Gastroesophageal sphincter (tissue), 4 donors: ENCODE results near the gene BST2. TPM values are rescaled to one million over a fixed set of nuclear protein-coding genes. Genes with fewer than 3 reads are reported as not detected.

ENCODE experiments used
- ATAC-seq: fragments of 150-250 bp; one replicate; pipeline ENCODE4 v1.9.1; 2016; ENCODE audit warnings: mild to moderate bottlenecking, moderate library complexity
- H3K27ac ChIP-seq, 4 donors: fragments of 200-600 bp; sonication (generic) in 3 of 4; 1 replicate in 3 of 4; 2 replicates in 1 of 4; pipeline ENCODE4 v1.5.1; 2016 to 2019
- H3K27me3 ChIP-seq: fragments of 200-600 bp; sonication (generic); one replicate; pipeline ENCODE4 v1.5.1; 2019
- H3K36me3 ChIP-seq, 2 donors: fragments of 200-600 bp; sonication (generic); one replicate each; pipeline ENCODE4 v1.5.1; 2019; ENCODE audit warnings: control low read depth in 1 of 2
- H3K4me1 ChIP-seq, 3 donors: fragments of 200-600 bp; sonication (generic); 1 replicate in 2 of 3; 2 replicates in 1 of 3; pipeline ENCODE4 v1.5.1; 2016 to 2019; ENCODE audit warnings: control low read depth in 2 of 3
- H3K4me3 ChIP-seq, 2 donors: fragments of 200-600 bp; sonication (generic); one replicate each; pipeline ENCODE4 v1.5.1; 2019; ENCODE audit warnings: mild to moderate bottlenecking in 1 of 2, moderate library complexity in 1 of 2
- H3K9me3 ChIP-seq, 3 donors: fragments of 200-600 bp; sonication (generic); one replicate each; pipeline ENCODE4 v1.5.1; 2017 to 2019; ENCODE audit warnings: control low read depth in 2 of 3
- CTCF ChIP-seq, 4 experiments: fragments of 200-600 bp in 2 of 4; fragments of 450-650 bp in 2 of 4; sonication (generic) in 1 of 4; IDR thresholded peaks; one replicate each; pipeline ENCODE4 v1.5.1; 2017 to 2019; ENCODE audit warnings: antibody characterized with exemption in 4 of 4, mild to moderate bottlenecking in 2 of 4, moderate library complexity in 2 of 4
- EP300 ChIP-seq: sonication (generic); formaldehyde crosslinking; IDR thresholded peaks from one replicate; pipeline ENCODE4 v1.6.1; 2017; ENCODE audit warnings: antibody characterized with exemption, mild to moderate bottlenecking
- POLR2A ChIP-seq, 2 donors: fragments of 450-650 bp; IDR thresholded peaks; one replicate each; pipeline ENCODE4 v1.6.1; 2017; ENCODE audit warnings: antibody characterized with exemption in 2 of 2, mild to moderate bottlenecking in 2 of 2, moderate library complexity in 1 of 2
- POLR2AphosphoS5 ChIP-seq: sonication (generic); formaldehyde crosslinking; IDR thresholded peaks from one replicate; pipeline ENCODE4 v1.6.1; 2017; ENCODE audit warnings: antibody characterized with exemption
- WGBS, 2 donors: methylation state at CpG; one replicate each; pipeline ENCODE4 v1.1.5; 2018; ENCODE audit warnings: low coverage in 1 of 2; 5-methylcytosine and 5-hydroxymethylcytosine counted together
- total RNA-seq, 4 donors: library from RNA; depleted of rRNA; stranded (reverse); fragments of >200 nt; gene quantifications; one replicate each; pipeline ENCODE4 v1.1.0, GENCODE V29; 2016

BST2 gene
- total RNA-seq, 4 donors from 2014 or later = 36.6 to 196 (median 40.7) TPM

GRCh38 chr19:17448131-17448967 lies 42.9 kb upstream of the BST2 start, which contains the start of gene TMEM221:
TSS of gene TMEM221 (minus strand) at chr19:17448668. CDS start at chr19:17448462, 206 bp downstream.
- peak; percentile 85 for ATAC-seq
- Histone ChIP-seq H3K9me3 (no peaks in the 10 kb centered on the region), H3K4me1 (peaks cover 0 to 16% (median 0%) of the 10 kb centered on the region in 3 donors), H3K4me3 (peak within 1 kb of the TSS; percentile 26 to 55), H3K27me3 (peaks cover 20% of the 10 kb centered on the region), H3K27ac (peak within 1 kb of the TSS in 1 of 4 donors; percentile 57), H3K36me3 (no peaks in the 10 kb centered on the region)
- TF ChIP-seq EP300 (no peak), POLR2A (IDR thresholded peaks at IDR 0.05) (no peak), POLR2AphosphoS5 (no peak), CTCF (IDR thresholded peaks at IDR 0.05) (peak in 3 of 4 experiments; percentile 29 to 68 (median 43))
- WGBS, 2 donors = 0% methylated on average over 3 of the region's 81 CpGs; no CpG with 5 or more reads in 1 of the 2 donors

GRCh38 chr19:17447704-17448130 lies 42.3 kb upstream of the BST2 start:
- no peak for TF ChIP-seq EP300
- TF ChIP-seq CTCF (IDR thresholded peaks at IDR 0.05) = no peak
- TF ChIP-seq POLR2AphosphoS5 = no peak
- TF ChIP-seq POLR2A (IDR thresholded peaks at IDR 0.05) = no peak
- ATAC-seq = peak; percentile 26
- no peaks in the 10 kb centered on the region for H3K36me3 ChIP-seq
- H3K4me1 ChIP-seq = peaks cover 0 to 15% (median 0%) of the 10 kb centered on the region in 3 donors
- H3K27ac ChIP-seq = peak overlapping the region in 1 of 4 donors; percentile 57
- H3K4me3 ChIP-seq = peak overlapping the region in 1 of 2 donors; percentile 55
- H3K27me3 ChIP-seq = peaks cover 17% of the 10 kb centered on the region
- no peaks in the 10 kb centered on the region for H3K9me3 ChIP-seq
- 0% methylated on average over 3 of the region's 5 CpGs; no CpG with 5 or more reads in 1 of the 2 donors for WGBS, 2 donors

- no peaks in the 10 kb centered on the region for H3K36me3 ChIP-seq
- WGBS, 2 donors = 96 to 100% methylated on average over 1 of the region's 1 CpG
- no peak overlapping the region for H3K27ac ChIP-seq
- TF ChIP-seq POLR2A (IDR thresholded peaks at IDR 0.05) = no peak
- ATAC-seq = no peak
- H3K4me3 ChIP-seq = no peak overlapping the region
- no peaks in the 10 kb centered on the region for H3K27me3 ChIP-seq
- H3K9me3 ChIP-seq = no peaks in the 10 kb centered on the region
- H3K4me1 ChIP-seq = peaks cover 0 to 15% (median 0%) of the 10 kb centered on the region in 3 donors
Measured at GRCh38 chr19:17445526-17446165, 40.2 kb upstream of the BST2 start.

GRCh38 chr19:17441241-17442021 lies 36.0 kb upstream of the BST2 start:
- TF ChIP-seq POLR2AphosphoS5 = no peak
- peak in 2 of 4 experiments; percentile 15 to 49 for TF ChIP-seq CTCF (IDR thresholded peaks at IDR 0.05)
- Histone ChIP-seq H3K27ac (peak overlapping the region in 1 of 4 donors; percentile 15), H3K9me3 (no peaks in the 10 kb centered on the region), H3K27me3 (no peaks in the 10 kb centered on the region), H3K36me3 (peaks cover 0 to under 1% of the 10 kb centered on the region in 2 donors), H3K4me3 (no peak overlapping the region), H3K4me1 (no peaks in the 10 kb centered on the region)
- ATAC-seq = peak; percentile 53
- 32 to 45% methylated on average over 7 of the region's 8 CpGs for WGBS, 2 donors

GRCh38 chr19:17436874-17437267 lies 31.4 kb upstream of the BST2 start:
- H3K4me1 ChIP-seq = no peaks in the 10 kb centered on the region
- TF ChIP-seq POLR2AphosphoS5 (no peak), POLR2A (IDR thresholded peaks at IDR 0.05) (no peak), CTCF (IDR thresholded peaks at IDR 0.05) (no peak), EP300 (no peak)
- H3K9me3 ChIP-seq = no peaks in the 10 kb centered on the region
- H3K27ac ChIP-seq = no peak overlapping the region
- 70 to 72% methylated on average over 2 to 3 of the region's 7 CpGs for WGBS, 2 donors
- no peak overlapping the region for H3K4me3 ChIP-seq
- H3K27me3 ChIP-seq = no peaks in the 10 kb centered on the region
- no peak for ATAC-seq
- H3K36me3 ChIP-seq = peaks cover 0 to 10% of the 10 kb centered on the region in 2 donors
